PC-3 (cell line): ENCODE data around the gene PCNX2.

ENCODE experiments used
- EZH2phosphoT487 ChIP-seq: fragments of 300-600 bp; sonication (generic); IDR thresholded peaks from 2 replicates; pipeline ENCODE4 v1.6.1; 2018; ENCODE audit warnings: mild to moderate bottlenecking, antibody characterized with exemption, low read length, borderline replicate concordance
- TF ChIP-seq, protein P1 (sequence below): fragments of 300-600 bp; sonication (generic); conservative IDR thresholded peaks from 2 replicates; pipeline ENCODE4 v1.5.1; 2017; ENCODE audit warnings: antibody characterized with exemption, low read depth, mild to moderate bottlenecking, low read length

DNA sequence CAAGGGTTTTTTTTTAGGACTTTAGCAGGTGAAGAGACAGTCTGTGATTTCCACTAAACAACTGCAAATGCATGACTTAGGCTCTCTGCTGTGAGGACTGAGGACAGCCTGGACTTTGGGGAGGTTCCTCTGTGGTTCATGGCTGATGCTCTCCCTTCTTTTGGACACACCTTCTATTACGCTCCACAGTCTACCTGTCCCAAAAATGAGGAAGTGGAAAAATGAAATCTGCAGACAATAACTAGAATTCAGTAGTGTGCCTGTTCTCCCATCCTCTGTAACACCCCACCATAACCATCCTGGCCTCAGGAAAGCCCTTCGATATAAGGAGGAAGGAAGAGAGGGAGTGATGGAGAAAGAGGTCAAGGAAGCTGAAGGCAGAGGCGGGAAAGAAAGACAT is 276.4 kb downstream of the PCNX2 start:
- TF ChIP-seq, protein P1, sequence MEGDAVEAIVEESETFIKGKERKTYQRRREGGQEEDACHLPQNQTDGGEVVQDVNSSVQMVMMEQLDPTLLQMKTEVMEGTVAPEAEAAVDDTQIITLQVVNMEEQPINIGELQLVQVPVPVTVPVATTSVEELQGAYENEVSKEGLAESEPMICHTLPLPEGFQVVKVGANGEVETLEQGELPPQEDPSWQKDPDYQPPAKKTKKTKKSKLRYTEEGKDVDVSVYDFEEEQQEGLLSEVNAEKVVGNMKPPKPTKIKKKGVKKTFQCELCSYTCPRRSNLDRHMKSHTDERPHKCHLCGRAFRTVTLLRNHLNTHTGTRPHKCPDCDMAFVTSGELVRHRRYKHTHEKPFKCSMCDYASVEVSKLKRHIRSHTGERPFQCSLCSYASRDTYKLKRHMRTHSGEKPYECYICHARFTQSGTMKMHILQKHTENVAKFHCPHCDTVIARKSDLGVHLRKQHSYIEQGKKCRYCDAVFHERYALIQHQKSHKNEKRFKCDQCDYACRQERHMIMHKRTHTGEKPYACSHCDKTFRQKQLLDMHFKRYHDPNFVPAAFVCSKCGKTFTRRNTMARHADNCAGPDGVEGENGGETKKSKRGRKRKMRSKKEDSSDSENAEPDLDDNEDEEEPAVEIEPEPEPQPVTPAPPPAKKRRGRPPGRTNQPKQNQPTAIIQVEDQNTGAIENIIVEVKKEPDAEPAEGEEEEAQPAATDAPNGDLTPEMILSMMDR: no peak
- TF ChIP-seq EZH2phosphoT487: no peak
